Ishikawa (cell line): ENCODE results near the gene FEZF2.

Experiments
- CEBPB ChIP-seq: IDR thresholded peaks from 2 replicates; pipeline ENCODE4 v1.6.1; 2012
- CREB1 ChIP-seq: IDR thresholded peaks from 2 replicates; pipeline ENCODE4 v1.6.1; 2012; ENCODE audit warnings: low read depth
- EGR1 ChIP-seq: IDR thresholded peaks from 2 replicates; pipeline ENCODE4 v1.6.1; 2012
- EP300 ChIP-seq: IDR thresholded peaks from 2 replicates; pipeline ENCODE4 v1.6.1; 2012; ENCODE audit warnings: borderline replicate concordance
- FOXM1 ChIP-seq: IDR thresholded peaks from 2 replicates; pipeline ENCODE4 v1.6.1; 2012; ENCODE audit warnings: low read depth, borderline replicate concordance
- NFIC ChIP-seq: IDR thresholded peaks from 2 replicates; pipeline ENCODE4 v1.6.1; 2012
- RAD21 ChIP-seq: IDR thresholded peaks from 2 replicates; pipeline ENCODE4 v1.6.1; 2012; ENCODE audit warnings: low read depth
- TAF1 ChIP-seq: IDR thresholded peaks from 2 replicates; pipeline ENCODE4 v1.6.1; 2012; ENCODE audit warnings: low read depth, mild to moderate bottlenecking
- TCF12 ChIP-seq: IDR thresholded peaks from 2 replicates; pipeline ENCODE4 v1.6.1; 2012; ENCODE audit warnings: low read depth
- TEAD4 ChIP-seq: IDR thresholded peaks from 2 replicates; pipeline ENCODE4 v1.6.1; 2012
- YY1 ChIP-seq: IDR thresholded peaks from 2 replicates; pipeline ENCODE4 v1.6.1; 2012; ENCODE audit warnings: low read depth
- ZBTB7A ChIP-seq: IDR thresholded peaks from 2 replicates; pipeline ENCODE4 v1.6.1; 2012; ENCODE audit warnings: low read depth
- TF ChIP-seq, protein P1 (sequence below): IDR thresholded peaks from 2 replicates; pipeline ENCODE4 v1.6.1; 2012
- TF ChIP-seq, protein P2 (sequence below): IDR thresholded peaks from 2 replicates; pipeline ENCODE4 v1.6.1; 2012
- TF ChIP-seq, protein P3 (sequence below): IDR thresholded peaks from 2 replicates; pipeline ENCODE4 v1.6.1; 2012; ENCODE audit warnings: low read depth, mild to moderate bottlenecking

Gene FEZF2

DNA sequence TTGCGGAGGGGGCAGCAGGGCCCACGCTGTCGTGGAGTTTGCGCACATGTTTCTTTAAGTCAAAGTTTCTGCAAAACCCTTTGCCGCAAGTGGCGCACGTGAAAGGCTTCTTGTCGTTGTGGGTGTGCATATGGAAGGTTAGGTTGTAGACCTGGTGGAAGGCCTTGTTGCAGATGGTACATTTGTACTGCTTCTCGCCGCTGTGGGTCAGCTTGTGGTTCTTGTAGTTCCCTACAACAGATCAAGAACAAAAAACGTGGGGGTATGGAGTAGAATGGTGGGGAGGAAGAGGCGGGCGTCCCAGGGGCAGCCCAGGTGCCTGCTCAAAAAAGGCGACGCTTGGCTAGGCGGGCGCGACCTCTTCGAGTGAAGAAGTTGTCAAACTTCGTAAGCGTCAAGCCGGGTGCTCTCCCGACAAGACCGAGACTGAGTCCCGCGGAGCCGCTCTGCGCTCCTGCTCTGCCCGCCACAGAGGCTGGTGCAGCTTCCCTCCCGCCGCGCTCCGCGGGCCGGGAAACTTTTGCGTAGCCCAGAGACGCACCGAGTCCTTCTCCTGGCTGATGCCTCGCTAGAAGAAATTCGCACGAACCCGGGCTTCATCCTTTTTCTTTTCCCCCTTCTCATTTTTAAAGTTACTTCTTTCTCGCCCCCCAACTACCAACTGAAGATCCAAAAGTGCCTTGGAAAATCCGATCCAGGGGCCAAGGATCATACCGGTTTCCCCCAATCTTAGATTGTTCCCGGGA lies 3.1 kb downstream of the FEZF2 start:
- no peak for TF ChIP-seq NFIC
- TF ChIP-seq, protein P1, sequence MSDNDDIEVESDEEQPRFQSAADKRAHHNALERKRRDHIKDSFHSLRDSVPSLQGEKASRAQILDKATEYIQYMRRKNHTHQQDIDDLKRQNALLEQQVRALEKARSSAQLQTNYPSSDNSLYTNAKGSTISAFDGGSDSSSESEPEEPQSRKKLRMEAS, result no peak
- no peak for TF ChIP-seq RAD21
- no peak for TF ChIP-seq EGR1
- no peak for TF ChIP-seq TCF12

DNA sequence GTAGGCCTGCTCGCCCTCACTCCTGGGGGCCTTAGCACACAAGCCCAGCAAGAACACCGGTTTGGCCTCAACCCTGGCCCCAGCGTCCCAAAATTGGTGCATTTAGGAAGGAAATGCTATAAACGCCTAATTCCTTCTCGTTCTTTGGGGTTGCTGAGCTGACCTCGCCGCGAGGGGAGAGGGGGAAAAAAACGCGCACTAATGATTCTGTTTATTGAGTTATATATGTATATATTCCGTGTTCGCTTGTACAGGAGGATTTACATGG lies 3.9 kb downstream of the FEZF2 start:
- TF ChIP-seq CEBPB, result no peak
- no peak for TF ChIP-seq EP300
- no peak for TF ChIP-seq YY1
- no peak for TF ChIP-seq TCF12
- TF ChIP-seq FOXM1, result no peak
- no peak for TF ChIP-seq TAF1
- no peak for TF ChIP-seq EGR1

DNA sequence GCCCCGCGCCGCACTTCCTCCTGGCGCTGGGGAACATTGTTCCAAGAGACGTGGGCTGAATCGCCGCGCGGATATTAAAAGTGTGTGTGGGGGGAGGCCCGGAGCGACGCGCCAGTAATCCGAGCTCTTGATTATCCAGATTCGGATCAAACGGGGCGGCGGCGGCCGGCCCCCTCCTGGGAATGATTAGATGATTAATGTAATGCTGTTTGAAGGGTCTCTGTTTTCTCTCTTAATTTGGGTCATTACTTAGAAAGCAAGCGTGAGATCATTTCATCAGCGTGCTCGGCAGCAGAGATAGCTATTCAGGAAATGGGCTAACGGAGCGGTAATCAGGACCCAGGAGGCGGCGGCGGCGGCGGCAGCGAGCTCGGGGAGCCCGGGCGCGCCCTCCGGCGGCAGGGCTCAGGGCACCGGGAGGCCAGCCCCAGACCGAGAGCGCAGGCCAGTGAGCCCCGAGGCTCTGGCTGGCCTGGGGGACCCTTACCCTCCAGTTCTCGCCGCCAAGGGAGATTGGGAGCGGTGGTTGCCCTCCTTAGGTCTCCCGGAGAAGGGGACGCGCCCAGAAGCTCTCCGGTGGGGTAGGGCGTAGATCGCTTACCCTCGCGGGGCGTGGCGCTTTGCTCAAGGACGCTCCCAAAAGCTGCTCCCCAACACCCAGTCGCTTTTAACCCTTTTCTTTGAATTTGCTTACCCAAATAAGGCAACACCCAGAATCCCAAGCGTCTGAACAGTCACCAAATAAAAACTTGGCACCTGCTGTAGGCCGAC lies 4.5 kb downstream of the FEZF2 start:
- TF ChIP-seq TEAD4 (no peak), EP300 (no peak), ZBTB7A (no peak), CREB1 (no peak), RAD21 (no peak), TAF1 (no peak), EGR1 (no peak), FOXM1 (no peak), TCF12 (no peak), YY1 (no peak), NFIC (no peak), CEBPB (no peak)
- TF ChIP-seq, protein P2, sequence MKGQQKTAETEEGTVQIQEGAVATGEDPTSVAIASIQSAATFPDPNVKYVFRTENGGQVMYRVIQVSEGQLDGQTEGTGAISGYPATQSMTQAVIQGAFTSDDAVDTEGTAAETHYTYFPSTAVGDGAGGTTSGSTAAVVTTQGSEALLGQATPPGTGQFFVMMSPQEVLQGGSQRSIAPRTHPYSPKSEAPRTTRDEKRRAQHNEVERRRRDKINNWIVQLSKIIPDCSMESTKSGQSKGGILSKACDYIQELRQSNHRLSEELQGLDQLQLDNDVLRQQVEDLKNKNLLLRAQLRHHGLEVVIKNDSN, result no peak
- TF ChIP-seq, protein P1, result no peak
- TF ChIP-seq, protein P3, sequence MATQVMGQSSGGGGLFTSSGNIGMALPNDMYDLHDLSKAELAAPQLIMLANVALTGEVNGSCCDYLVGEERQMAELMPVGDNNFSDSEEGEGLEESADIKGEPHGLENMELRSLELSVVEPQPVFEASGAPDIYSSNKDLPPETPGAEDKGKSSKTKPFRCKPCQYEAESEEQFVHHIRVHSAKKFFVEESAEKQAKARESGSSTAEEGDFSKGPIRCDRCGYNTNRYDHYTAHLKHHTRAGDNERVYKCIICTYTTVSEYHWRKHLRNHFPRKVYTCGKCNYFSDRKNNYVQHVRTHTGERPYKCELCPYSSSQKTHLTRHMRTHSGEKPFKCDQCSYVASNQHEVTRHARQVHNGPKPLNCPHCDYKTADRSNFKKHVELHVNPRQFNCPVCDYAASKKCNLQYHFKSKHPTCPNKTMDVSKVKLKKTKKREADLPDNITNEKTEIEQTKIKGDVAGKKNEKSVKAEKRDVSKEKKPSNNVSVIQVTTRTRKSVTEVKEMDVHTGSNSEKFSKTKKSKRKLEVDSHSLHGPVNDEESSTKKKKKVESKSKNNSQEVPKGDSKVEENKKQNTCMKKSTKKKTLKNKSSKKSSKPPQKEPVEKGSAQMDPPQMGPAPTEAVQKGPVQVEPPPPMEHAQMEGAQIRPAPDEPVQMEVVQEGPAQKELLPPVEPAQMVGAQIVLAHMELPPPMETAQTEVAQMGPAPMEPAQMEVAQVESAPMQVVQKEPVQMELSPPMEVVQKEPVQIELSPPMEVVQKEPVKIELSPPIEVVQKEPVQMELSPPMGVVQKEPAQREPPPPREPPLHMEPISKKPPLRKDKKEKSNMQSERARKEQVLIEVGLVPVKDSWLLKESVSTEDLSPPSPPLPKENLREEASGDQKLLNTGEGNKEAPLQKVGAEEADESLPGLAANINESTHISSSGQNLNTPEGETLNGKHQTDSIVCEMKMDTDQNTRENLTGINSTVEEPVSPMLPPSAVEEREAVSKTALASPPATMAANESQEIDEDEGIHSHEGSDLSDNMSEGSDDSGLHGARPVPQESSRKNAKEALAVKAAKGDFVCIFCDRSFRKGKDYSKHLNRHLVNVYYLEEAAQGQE, result no peak

DNA sequence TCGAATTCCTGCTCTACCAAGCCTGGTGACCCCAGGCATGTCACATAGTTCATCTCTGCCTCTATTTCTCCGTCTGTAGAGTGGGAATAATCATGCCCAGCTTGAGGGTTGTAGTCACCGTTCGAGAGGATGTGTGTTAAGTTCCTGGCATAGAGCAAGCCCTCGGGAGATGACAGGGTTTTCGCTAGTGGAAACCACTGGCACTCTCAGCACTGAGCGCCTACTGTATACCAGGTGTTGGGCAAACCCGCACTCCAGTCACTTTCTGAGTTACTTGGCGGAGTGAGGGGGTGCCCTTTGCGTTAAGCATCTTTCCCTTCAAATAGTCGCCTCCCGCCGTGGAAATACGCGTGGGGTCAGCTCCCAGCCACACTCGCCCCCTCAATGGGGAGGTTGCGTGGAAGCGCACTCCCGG lies 5.1 kb downstream of the FEZF2 start:
- TF ChIP-seq CREB1, result no peak
- TF ChIP-seq ZBTB7A, result no peak
- TF ChIP-seq TEAD4, result no peak
- no peak for TF ChIP-seq EP300
- no peak for TF ChIP-seq CEBPB
- TF ChIP-seq, protein P1, result no peak
- no peak for TF ChIP-seq TAF1
- no peak for TF ChIP-seq EGR1

DNA sequence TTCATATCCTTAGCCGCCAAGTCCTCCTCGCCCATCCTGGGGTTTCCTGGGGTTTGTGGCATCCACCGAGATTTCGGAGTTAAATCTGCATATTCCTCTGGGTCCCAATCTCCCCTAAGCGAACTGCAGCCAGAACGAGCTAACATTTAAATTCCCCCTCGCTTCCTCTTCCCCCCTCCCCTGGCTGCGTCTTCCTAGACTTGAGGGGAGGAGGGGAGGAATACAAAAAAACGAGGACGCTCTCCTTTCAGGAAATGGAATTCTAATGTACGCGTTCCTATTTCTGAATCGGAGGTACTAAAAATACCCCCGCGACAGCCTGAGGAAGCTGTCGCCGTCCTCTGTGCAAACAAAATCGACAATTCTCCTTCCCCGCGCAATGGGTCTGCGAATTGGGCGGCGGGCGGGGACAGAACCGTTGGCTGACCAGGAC lies 5.6 kb downstream of the FEZF2 start:
- TF ChIP-seq TCF12 (no peak), NFIC (no peak), TAF1 (no peak), EGR1 (no peak), ZBTB7A (no peak), FOXM1 (no peak), TEAD4 (no peak), EP300 (no peak), CEBPB (no peak), CREB1 (no peak), YY1 (no peak), RAD21 (no peak)
- TF ChIP-seq, protein P3, result no peak
- TF ChIP-seq, protein P2, result no peak
- TF ChIP-seq, protein P1, result no peak
